Neural progenitor cell (in vitro differentiated cells): ENCODE data around the gene ZNF716.

Experiments
- CTCF ChIP-seq: fragments of 200-600 bp; sonication (generic); IDR thresholded peaks from 2 replicates; pipeline ENCODE4 v1.5.1; 2017; ENCODE audit warnings: antibody characterized with exemption, mild to moderate bottlenecking
- EZH2 ChIP-seq: fragments of 200-600 bp; sonication (generic); IDR thresholded peaks from 2 replicates; pipeline ENCODE4 v1.6.1; 2017; ENCODE audit warnings: antibody characterized with exemption, mild to moderate bottlenecking, moderate library complexity

GRCh38 chr7:57416601-57417358, 33.2 kb upstream of the ZNF716 start:
- TF ChIP-seq CTCF (no peak), EZH2 (no peak)
